ENCODE results near the gene TUBG2.

The TUBG2 gene

GRCh38 chr17:42676424-42677011 lies 17.4 kb downstream of the TUBG2 start, which contains the start of gene PLEKHH3:
Gene PLEKHH3 (minus strand): TSS chr17:42676994. CDS start chr17:42676563, 431 bp downstream.
- DNase-seq (ENCODE audit: low read depth, low spot score): no peak

DNA sequence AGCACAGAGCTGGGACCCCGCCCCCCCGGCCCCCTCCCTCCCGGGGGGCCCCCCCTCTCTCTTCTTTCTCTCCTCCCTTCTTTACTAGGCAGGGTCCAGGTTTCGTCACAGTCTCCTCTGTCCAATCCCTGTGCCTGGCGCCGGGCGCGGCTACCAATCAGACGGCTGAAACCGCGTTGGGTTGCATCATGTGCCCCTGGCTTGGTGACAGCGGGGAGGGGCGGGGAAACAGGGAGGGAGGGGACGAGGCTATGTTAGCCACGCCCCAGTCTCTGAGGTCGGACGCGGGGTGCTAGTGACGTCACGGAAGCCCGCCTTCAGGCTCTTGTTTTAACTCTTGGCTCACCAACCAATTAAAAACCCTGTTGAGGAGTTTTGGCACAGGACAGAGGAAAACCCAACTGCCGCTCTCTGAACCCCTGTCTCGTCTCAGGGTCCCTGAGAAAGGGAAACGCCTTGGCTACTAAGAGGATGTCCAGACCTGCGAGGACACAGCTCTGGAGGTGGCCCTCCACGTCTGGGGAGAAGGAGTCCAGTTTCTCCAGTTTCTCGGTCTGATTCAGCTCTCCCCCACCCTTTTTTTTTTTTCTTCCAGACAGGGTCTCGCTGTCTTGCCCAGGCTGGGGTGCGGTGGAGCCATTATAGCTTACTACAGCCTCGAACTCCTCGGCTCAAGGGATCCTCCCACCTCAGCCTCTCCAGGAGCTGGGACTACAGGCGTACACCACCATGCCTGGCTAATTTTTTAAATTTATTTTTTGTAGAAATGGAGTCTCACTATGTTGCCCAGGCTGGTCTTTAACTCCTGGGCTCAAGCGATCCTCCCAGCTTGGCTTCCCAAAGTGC lies 18.2 kb downstream of the TUBG2 start:
- peak; percentile 99 for DNase-seq (ENCODE audit: low read depth, low spot score)

- peak; percentile 31 for DNase-seq (ENCODE audit: low read depth, low spot score)
These were observed 19.1 kb downstream of the TUBG2 start for GRCh38 chr17:42677921-42678781.

GRCh38 chr17:42678951-42679491 lies 19.9 kb downstream of the TUBG2 start:
- DNase-seq (ENCODE audit: low read depth, low spot score): no peak

DNA sequence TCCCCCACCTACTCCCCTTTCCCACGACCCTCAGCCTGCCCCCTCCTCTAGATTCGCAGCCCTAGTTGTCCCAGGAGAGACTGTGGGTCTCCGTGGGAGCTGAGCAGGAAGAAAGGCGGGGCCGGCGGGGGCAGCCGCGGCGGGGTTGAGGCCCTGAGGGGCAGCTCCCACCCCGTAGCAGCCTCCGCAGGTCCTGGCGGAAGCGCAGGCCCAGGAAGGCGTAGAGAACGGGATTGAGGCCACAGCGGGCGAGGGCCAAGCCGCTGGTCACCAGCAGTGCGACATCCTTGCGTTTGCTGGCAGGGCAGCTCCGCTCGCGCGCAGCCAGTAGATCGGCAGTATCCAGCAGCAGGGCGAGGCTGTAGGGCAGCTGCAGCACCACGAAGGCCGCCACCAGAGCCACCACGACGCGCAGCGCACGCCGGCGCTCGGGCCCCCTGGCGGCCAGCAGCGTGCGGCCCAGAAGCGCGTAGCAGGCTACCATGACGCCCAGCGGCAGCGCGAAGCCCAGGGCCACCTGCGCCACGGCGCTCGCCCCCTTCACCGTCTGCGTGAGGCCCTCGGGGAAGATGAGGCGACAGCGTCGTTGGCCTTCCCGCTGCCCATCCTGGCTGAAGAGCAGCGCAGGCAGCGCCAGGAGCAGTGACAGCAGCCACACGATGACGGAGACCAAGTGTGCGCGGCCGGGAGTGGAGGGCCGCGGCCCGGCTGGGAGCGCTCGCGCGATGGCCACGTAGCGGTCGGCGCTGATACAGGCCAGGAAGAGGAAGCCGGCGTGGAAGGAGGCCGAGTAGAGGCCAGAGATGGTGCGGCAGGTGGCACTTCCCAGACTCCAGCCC lies 20.6 kb downstream of the TUBG2 start:
- DNase-seq (ENCODE audit: low read depth, low spot score): no peak

- DNase-seq (ENCODE audit: low read depth, low spot score): no peak
These were observed 21.3 kb downstream of the TUBG2 start for GRCh38 chr17:42680331-42680808.

DNA sequence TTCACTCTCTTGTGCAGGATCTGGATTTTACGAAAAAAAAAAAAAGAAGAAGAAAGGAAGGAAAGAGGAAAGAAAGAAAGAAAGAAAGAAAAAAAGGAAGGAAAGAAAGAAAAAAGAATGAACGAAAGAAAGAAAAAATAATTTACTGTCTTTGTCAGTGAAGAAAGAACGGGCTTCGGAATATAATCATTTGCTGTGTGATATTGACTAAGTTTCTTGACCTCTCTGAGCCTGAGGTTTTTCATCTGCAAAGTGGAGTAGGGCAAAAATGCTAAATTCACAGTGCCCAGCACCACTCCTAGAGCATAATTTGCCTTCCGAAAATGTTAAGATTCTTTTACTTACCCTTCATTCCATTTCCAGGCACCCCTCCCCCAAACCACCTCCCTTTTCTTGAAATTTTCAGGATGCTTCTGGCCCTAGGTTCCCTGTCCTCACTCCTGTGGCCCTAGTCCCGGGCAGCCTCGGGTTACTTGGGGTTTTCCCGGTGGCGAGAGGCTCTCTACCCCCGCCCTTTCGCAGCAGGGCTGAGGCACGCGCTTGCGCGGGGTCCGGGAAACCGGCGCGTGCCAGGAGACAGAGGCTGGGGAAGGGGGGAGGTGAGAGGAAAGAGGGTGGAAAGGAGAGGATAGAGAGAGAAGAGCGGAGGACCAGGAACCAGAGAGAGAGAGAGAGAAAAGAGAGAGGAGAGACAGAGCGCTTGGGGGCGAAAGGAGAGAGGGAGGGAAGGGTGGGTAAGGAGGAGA lies 23.1 kb downstream of the TUBG2 start, which contains the start of gene CNTNAP1:
Gene CNTNAP1 (plus strand): TSS at position 556 of the 746 bp plus-strand sequence. CDS start 299 bp downstream, outside the sequence.
- DNase-seq (ENCODE audit: low read depth, low spot score): no peak

DNA sequence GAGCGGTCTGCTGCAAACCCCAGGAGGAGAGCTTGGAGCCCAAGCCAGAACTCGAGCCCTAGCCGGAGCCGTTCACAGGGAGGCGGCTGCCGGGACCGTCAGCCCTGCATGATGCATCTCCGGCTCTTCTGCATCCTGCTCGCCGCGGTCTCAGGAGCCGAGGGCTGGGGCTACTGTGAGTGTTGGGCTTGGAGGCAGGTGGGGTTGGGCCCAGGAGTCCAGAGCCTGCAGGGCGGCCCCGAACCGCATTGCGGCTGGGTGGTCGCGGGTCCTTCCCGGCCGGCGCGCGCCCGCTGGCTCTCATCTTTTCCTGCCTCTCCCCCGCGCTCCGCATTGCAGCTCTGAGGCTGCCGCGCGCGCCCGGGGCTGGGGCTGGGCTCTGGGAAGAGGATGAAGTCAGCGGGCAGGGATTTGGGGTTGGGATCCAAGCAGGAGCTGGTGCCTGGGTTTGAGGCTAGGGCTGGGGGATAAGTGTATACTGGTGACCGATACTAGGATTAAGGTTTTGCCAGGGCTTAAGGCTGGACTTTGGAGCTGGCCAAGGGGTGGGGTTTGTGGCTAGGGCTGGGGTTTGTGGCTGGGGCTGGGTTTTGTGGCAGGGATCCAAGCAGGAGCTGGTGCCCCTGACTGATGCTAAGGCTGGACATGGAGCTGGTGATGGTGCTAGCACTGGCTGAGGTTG lies 23.8 kb downstream of the TUBG2 start:
- no peak for DNase-seq (ENCODE audit: low read depth, low spot score)

DNA sequence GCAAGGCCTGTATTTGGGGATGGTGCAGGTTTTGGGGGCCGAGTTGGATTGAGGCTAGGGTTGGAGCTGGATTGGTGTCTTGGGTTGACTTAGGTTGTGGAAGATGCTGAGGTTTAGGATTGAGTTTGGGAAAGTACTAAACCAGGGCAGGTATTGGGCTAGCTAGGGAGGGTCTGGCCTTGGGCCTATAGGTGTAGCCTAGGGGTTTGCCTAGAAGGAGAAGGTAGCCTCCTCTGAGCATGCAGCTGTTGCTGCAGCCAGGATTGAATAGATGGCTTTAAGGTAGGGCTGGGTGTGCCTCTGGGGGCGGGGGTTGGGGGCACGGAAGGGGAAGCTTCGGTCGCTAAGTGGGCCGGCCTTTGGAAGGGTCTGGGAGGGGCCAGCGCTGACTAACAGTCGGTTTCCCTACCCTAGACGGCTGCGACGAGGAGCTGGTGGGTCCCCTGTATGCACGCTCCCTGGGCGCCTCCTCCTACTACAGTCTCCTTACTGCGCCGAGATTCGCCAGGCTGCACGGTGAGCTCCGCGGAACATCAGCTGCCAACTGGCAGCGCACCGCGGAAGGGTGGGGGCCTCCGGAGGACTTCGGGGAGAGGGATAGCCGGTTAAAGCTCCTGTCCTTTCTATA lies 24.4 kb downstream of the TUBG2 start:
- no peak for DNase-seq (ENCODE audit: low read depth, low spot score)

DNA sequence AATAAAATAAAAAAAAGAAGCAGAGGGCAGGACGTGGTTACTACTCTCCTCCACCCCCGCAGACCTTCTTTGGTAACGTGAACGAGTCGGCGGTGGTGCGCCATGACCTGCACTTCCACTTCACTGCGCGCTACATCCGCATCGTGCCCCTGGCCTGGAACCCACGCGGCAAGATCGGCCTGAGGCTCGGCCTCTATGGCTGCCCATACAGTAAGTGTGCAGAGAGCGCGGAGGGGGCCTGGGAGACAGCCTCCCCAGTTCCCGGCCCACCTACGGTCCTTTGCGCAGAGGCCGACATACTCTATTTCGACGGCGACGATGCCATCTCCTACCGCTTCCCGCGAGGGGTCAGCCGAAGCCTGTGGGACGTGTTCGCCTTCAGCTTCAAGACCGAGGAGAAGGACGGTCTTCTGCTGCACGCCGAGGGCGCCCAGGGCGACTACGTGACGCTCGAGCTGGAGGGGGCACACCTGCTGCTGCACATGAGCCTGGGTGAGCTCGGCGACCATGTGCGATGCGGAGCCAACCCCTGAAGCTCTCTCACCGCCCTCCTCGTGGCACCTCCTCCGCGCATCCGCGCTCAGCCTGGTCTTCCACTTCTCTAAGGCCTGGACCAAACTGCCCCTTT lies 26.0 kb downstream of the TUBG2 start:
- no peak for DNase-seq (ENCODE audit: low read depth, low spot score)

- DNase-seq (ENCODE audit: low read depth, low spot score): no peak
These were observed 26.7 kb downstream of the TUBG2 start for GRCh38 chr17:42685831-42686230.

DNA sequence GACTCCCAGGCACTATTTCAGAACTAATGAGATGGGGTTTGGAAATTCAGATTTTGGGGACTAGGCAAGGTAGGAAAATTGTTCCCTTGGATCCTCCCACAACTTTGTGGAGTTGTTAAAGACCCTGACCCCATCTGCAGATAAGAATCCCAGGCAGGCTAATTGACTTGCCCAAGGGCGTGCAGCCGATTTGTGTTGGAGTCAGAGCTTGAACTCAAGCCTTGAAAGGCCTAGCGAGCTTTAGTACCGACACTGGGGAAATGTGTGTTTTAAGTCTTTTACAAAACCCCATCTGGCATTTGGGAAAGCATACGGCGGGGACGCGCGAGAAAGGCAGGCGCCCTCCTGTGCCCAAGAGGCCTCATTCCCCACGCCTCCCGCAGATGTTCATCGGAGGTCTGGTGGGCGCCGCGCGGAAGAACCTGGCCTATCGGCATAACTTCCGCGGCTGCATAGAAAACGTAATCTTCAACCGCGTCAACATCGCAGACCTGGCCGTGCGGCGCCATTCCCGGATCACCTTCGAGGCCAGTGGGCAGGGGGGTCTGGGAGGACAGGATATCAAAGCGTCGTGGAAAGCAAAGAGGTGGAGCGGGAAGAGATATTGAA lies 27.5 kb downstream of the TUBG2 start:
- no peak for DNase-seq (ENCODE audit: low read depth, low spot score)

- no peak for DNase-seq (ENCODE audit: low read depth, low spot score)
These were observed 28.7 kb downstream of the TUBG2 start for GRCh38 chr17:42687707-42688320.

- no peak for DNase-seq (ENCODE audit: low read depth, low spot score)
These were observed 31.5 kb downstream of the TUBG2 start for GRCh38 chr17:42690596-42690995.

DNA sequence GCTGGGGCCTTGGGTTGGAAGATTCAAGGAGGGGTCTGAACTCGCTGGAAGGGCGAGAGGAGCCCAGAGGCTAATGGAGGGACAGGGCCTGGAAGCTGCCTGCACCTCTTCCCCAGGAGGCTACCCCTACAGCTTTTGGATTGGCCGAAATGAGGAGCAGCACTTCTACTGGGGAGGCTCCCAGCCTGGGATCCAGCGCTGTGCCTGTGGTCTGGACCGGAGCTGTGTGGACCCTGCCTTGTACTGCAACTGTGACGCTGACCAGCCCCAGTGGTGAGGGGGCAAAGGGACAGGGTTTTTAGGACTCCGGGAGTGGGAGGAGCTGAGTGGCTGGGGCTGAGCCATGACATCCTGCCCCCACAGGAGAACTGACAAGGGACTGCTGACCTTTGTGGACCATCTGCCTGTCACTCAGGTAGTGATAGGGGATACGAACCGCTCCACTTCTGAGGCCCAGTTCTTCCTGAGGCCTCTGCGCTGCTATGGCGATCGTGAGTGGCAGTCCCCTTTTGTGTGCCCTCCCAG lies 32.0 kb downstream of the TUBG2 start:
- no peak for DNase-seq (ENCODE audit: low read depth, low spot score)

- DNase-seq (ENCODE audit: low read depth, low spot score): no peak
These were observed 33.4 kb downstream of the TUBG2 start for GRCh38 chr17:42692489-42692888.

- DNase-seq (ENCODE audit: low read depth, low spot score): no peak
These were observed 35.4 kb downstream of the TUBG2 start for GRCh38 chr17:42694524-42694923.
